IPS-NIHi11 (cell line): ENCODE results near the gene SH3RF1.
A peak's percentile ranks its signal among the peaks of the same experiment; 100 is the strongest.

Experiments
- DNase-seq: peaks from one replicate; pipeline ENCODE4 v3.0.0; 2012; ENCODE audit warnings: mixed read lengths, low spot score

Gene SH3RF1

GRCh38 chr4:169103966-169104412 is 166.8 kb downstream of the SH3RF1 start:
- DNase-seq, result peak; percentile 57

GRCh38 chr4:169102026-169102425 is 168.7 kb downstream of the SH3RF1 start:
- DNase-seq, result no peak

- DNase-seq, result no peak
Measured at GRCh38 chr4:169100670-169101101, 170.1 kb downstream of the SH3RF1 start.

GRCh38 chr4:169099771-169100180 is 171.0 kb downstream of the SH3RF1 start:
- no peak for DNase-seq

GRCh38 chr4:169098969-169099690 is 171.6 kb downstream of the SH3RF1 start:
- DNase-seq, result no peak

GRCh38 chr4:169098532-169098931 is 172.2 kb downstream of the SH3RF1 start:
- DNase-seq, result no peak

- no peak for DNase-seq
Measured at GRCh38 chr4:169098054-169098497, 172.7 kb downstream of the SH3RF1 start.

- DNase-seq, result no peak
Measured at GRCh38 chr4:169096221-169096620, 174.5 kb downstream of the SH3RF1 start.

GRCh38 chr4:169094656-169095231 is 176.0 kb downstream of the SH3RF1 start:
- DNase-seq, result no peak

GRCh38 chr4:169092889-169093522 is 177.8 kb downstream of the SH3RF1 start:
- DNase-seq, result no peak

GRCh38 chr4:169090484-169091215 is 180.1 kb downstream of the SH3RF1 start:
- no peak for DNase-seq

- no peak for DNase-seq
Measured at GRCh38 chr4:169089004-169089403, 181.8 kb downstream of the SH3RF1 start.

- no peak for DNase-seq
Measured at GRCh38 chr4:169084954-169085353, 185.8 kb downstream of the SH3RF1 start.

- no peak for DNase-seq
Measured at GRCh38 chr4:169080981-169081380, 189.8 kb downstream of the SH3RF1 start.

GRCh38 chr4:169079942-169080827 is 190.6 kb downstream of the SH3RF1 start:
- DNase-seq, result no peak

- DNase-seq, result no peak
Measured at GRCh38 chr4:169074117-169074516, 196.6 kb downstream of the SH3RF1 start.

- no peak for DNase-seq
Measured at GRCh38 chr4:169071747-169072146, 199.0 kb downstream of the SH3RF1 start.

- peak; percentile 34 for DNase-seq
Measured at GRCh38 chr4:169070895-169071218, 199.9 kb downstream of the SH3RF1 start.

GRCh38 chr4:169070071-169070894 is 200.5 kb downstream of the SH3RF1 start:
- peak; percentile 75 for DNase-seq

GRCh38 chr4:169068423-169068822 is 202.3 kb downstream of the SH3RF1 start:
- DNase-seq, result no peak

- no peak for DNase-seq
Measured at GRCh38 chr4:169066934-169067333, 203.8 kb downstream of the SH3RF1 start.
